ENCODE data around the gene SORCS1. TPM values are rescaled to one million over a fixed set of nuclear protein-coding genes. Genes with fewer than 3 reads are reported as not detected.

The SORCS1 gene
- total RNA-seq, 2 donors from 2014 or later = not detected

GRCh38 chr10:106816318-106817085 lies 348.0 kb downstream of the SORCS1 start:
- DNase-seq (no peak), ATAC-seq (replicated peaks in 1 of 2) (no peak)
- Mint-ChIP-seq H3K27ac (no peak overlapping the region), H3K4me1 (ENCODE audit: low read depth) (no peaks in the 10 kb centered on the region), H3K4me3 (no peak overlapping the region), H3K9me3 (no peaks in the 10 kb centered on the region), H3K27me3 (ENCODE audit: low read depth) (no peaks in the 10 kb centered on the region), H3K36me3 (ENCODE audit: insufficient read depth in 2 of 2) (no peaks in the 10 kb centered on the region)

GRCh38 chr10:106815427-106816043 lies 349.0 kb downstream of the SORCS1 start:
- H3K36me3 Mint-ChIP-seq (ENCODE audit: insufficient read depth in 2 of 2) = no peaks in the 10 kb centered on the region
- no peak overlapping the region for H3K27ac Mint-ChIP-seq
- DNase-seq (no peak), ATAC-seq (replicated peaks in 1 of 2) (no peak)
- no peaks in the 10 kb centered on the region for H3K27me3 Mint-ChIP-seq (ENCODE audit: low read depth)
- H3K4me1 Mint-ChIP-seq (ENCODE audit: low read depth) = no peaks in the 10 kb centered on the region
- H3K4me3 Mint-ChIP-seq = no peak overlapping the region
- H3K9me3 Mint-ChIP-seq = no peaks in the 10 kb centered on the region

DNA sequence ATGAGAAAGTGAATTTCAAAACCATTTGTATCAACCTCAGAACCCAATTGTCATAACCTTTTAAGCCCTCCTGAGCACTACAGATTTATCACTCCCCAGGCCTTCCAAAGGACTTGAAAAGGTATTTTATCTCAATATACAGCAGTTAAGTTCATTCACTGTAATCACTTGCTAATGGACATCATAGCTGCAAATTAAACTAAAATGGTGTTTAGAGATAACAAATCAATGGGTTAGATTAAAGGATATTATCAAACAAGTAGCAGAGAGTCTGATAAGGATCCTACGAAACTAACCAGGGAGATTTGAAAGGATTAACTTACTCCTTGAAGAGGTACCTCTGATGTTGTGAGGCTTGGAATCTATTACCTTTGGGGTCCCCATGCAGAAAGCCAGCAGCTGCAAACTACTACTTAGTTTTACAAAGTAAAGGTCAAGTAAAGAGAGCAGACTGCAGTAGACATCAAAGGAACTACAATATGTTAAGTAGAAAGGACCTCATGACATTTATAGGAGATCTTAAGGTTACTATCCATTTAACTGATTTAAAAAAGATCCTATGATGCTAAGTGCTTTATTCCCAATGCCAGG lies 359.4 kb downstream of the SORCS1 start:
- Mint-ChIP-seq H3K9me3 (peaks cover 4% of the 10 kb centered on the region in 2 donors), H3K36me3 (ENCODE audit: insufficient read depth in 2 of 2) (peaks cover 0 to 2% of the 10 kb centered on the region in 2 donors), H3K4me1 (ENCODE audit: low read depth) (no peaks in the 10 kb centered on the region), H3K4me3 (no peak overlapping the region), H3K27ac (no peak overlapping the region), H3K27me3 (ENCODE audit: low read depth) (no peaks in the 10 kb centered on the region)
- ATAC-seq (replicated peaks in 1 of 2) (no peak), DNase-seq (no peak)

GRCh38 chr10:106802949-106803348 lies 361.6 kb downstream of the SORCS1 start:
- Mint-ChIP-seq H3K36me3 (ENCODE audit: insufficient read depth in 2 of 2) (peaks cover 0 to 2% of the 10 kb centered on the region in 2 donors), H3K9me3 (peaks cover 2 to 6% of the 10 kb centered on the region in 2 donors), H3K27me3 (ENCODE audit: low read depth) (no peaks in the 10 kb centered on the region), H3K4me1 (ENCODE audit: low read depth) (no peaks in the 10 kb centered on the region), H3K27ac (no peak overlapping the region), H3K4me3 (no peak overlapping the region)
- ATAC-seq (replicated peaks in 1 of 2) (no peak), DNase-seq (no peak)

- ATAC-seq (replicated peaks in 1 of 2) (no peak), DNase-seq (no peak)
- Mint-ChIP-seq H3K36me3 (ENCODE audit: insufficient read depth in 2 of 2) (peaks cover 0 to 2% of the 10 kb centered on the region in 2 donors), H3K9me3 (peaks cover 2 to 6% of the 10 kb centered on the region in 2 donors), H3K4me3 (no peak overlapping the region), H3K27me3 (ENCODE audit: low read depth) (no peaks in the 10 kb centered on the region), H3K27ac (no peak overlapping the region), H3K4me1 (ENCODE audit: low read depth) (no peaks in the 10 kb centered on the region)
Observed at GRCh38 chr10:106799776-106800175, 364.7 kb downstream of the SORCS1 start.

DNA sequence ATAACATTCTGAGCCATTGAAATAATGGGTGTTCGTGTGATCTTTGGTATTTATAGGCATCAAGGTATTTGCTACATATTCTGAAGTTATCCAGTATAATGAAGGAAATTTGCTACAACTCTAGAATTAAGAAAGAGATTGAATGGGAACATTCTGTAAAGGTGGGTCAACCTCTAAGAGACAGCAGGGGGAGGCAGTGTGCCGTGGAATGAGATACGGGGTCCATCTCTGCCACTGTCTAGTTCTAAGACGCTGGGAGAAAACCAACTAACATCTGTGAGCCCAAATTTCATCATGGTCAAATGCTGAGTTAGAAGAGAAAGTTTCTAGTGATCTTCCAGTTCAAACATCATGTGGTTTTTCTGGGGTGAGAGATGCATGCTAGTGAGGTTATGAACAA lies 368.9 kb downstream of the SORCS1 start:
- no peak for ATAC-seq (replicated peaks in 1 of 2)
- Mint-ChIP-seq H3K27me3 (ENCODE audit: low read depth) (no peaks in the 10 kb centered on the region), H3K4me3 (no peak overlapping the region), H3K9me3 (peaks cover 0 to 2% of the 10 kb centered on the region in 2 donors), H3K36me3 (ENCODE audit: insufficient read depth in 2 of 2) (no peaks in the 10 kb centered on the region), H3K27ac (no peak overlapping the region), H3K4me1 (ENCODE audit: low read depth) (no peaks in the 10 kb centered on the region)
- DNase-seq = peak in 1 of 2 donors; percentile 2

GRCh38 chr10:106793617-106794016 lies 370.9 kb downstream of the SORCS1 start:
- H3K27ac Mint-ChIP-seq = no peak overlapping the region
- no peak overlapping the region for H3K4me3 Mint-ChIP-seq
- ATAC-seq (replicated peaks in 1 of 2) = no peak
- no peaks in the 10 kb centered on the region for H3K27me3 Mint-ChIP-seq (ENCODE audit: low read depth)
- H3K4me1 Mint-ChIP-seq (ENCODE audit: low read depth) = no peaks in the 10 kb centered on the region
- no peaks in the 10 kb centered on the region for H3K36me3 Mint-ChIP-seq (ENCODE audit: insufficient read depth in 2 of 2)
- H3K9me3 Mint-ChIP-seq = peaks cover 0 to 6% of the 10 kb centered on the region in 2 donors
- DNase-seq = no peak

DNA sequence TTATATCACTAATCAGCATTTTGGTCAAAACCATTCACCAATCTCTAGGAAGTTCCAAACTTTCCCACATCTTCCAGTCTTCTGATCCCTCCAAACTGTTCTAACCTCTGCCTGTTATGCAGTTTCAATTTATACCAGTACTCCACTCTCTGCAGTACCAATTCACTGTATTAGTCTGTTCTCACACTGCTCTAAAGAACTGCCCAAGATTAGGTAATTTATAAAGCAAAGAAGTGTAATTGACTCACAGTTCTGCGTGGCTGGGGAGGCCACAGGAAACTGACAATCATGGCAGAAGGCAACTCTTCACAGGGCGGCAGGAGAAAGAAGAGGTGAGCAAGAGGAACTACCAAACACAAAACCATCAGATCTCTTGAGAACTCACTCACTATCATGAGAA lies 374.9 kb downstream of the SORCS1 start:
- no peak overlapping the region for H3K4me3 Mint-ChIP-seq
- DNase-seq (no peak), ATAC-seq (replicated peaks in 1 of 2) (no peak)
- peaks cover 0 to 4% of the 10 kb centered on the region in 2 donors for H3K9me3 Mint-ChIP-seq
- no peak overlapping the region for H3K27ac Mint-ChIP-seq
- no peaks in the 10 kb centered on the region for H3K36me3 Mint-ChIP-seq (ENCODE audit: insufficient read depth in 2 of 2)
- H3K27me3 Mint-ChIP-seq (ENCODE audit: low read depth) = no peaks in the 10 kb centered on the region
- no peaks in the 10 kb centered on the region for H3K4me1 Mint-ChIP-seq (ENCODE audit: low read depth)

DNA sequence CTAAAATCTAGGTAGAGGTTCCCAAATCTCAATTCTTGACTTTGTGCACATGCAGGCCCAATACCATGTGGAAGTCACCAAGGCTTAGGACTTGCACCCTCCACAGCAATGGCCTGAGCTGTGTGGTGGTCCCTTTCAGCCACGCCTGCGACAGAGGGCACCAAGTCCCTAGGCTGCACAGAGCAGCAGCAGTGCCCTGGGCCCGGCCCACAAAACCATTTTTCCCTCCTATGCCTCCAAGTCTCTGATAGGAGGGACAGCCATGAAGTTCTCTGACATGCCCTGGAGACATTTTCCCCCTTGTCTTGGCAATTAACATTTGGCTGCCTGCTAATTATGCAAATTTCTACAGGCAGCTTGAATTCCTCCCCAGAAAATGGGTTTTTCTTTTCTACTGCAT lies 375.5 kb downstream of the SORCS1 start:
- H3K36me3 Mint-ChIP-seq (ENCODE audit: insufficient read depth in 2 of 2) = no peaks in the 10 kb centered on the region

GRCh38 chr10:106785528-106785927 lies 379.0 kb downstream of the SORCS1 start:
- peaks cover 2 to 4% of the 10 kb centered on the region in 2 donors for H3K9me3 Mint-ChIP-seq
- ATAC-seq (replicated peaks in 1 of 2) = no peak
- H3K36me3 Mint-ChIP-seq (ENCODE audit: insufficient read depth in 2 of 2) = no peaks in the 10 kb centered on the region
- no peak overlapping the region for H3K27ac Mint-ChIP-seq
- no peaks in the 10 kb centered on the region for H3K27me3 Mint-ChIP-seq (ENCODE audit: low read depth)
- H3K4me1 Mint-ChIP-seq (ENCODE audit: low read depth) = no peaks in the 10 kb centered on the region
- H3K4me3 Mint-ChIP-seq = no peak overlapping the region
- DNase-seq = no peak

More for the DNA sequence above, 375.5 kb downstream of the SORCS1 start:
- Mint-ChIP-seq H3K9me3 (peaks cover 2 to 4% of the 10 kb centered on the region in 2 donors), H3K4me1 (ENCODE audit: low read depth) (no peaks in the 10 kb centered on the region), H3K4me3 (no peak overlapping the region), H3K27me3 (ENCODE audit: low read depth) (no peaks in the 10 kb centered on the region), H3K27ac (no peak overlapping the region)
- DNase-seq = no peak
- no peak for ATAC-seq (replicated peaks in 1 of 2)

GRCh38 chr10:106780632-106781031 lies 383.9 kb downstream of the SORCS1 start:
- H3K4me3 Mint-ChIP-seq = no peak overlapping the region
- DNase-seq (no peak), ATAC-seq (replicated peaks in 1 of 2) (no peak)
- no peaks in the 10 kb centered on the region for H3K4me1 Mint-ChIP-seq (ENCODE audit: low read depth)
- no peaks in the 10 kb centered on the region for H3K36me3 Mint-ChIP-seq (ENCODE audit: insufficient read depth in 2 of 2)
- H3K27me3 Mint-ChIP-seq (ENCODE audit: low read depth) = no peaks in the 10 kb centered on the region
- peaks cover 0 to 2% of the 10 kb centered on the region in 2 donors for H3K9me3 Mint-ChIP-seq
- no peak overlapping the region for H3K27ac Mint-ChIP-seq

GRCh38 chr10:106777841-106778240 lies 386.7 kb downstream of the SORCS1 start:
- Mint-ChIP-seq H3K36me3 (ENCODE audit: insufficient read depth in 2 of 2) (no peaks in the 10 kb centered on the region), H3K4me3 (no peak overlapping the region), H3K27me3 (ENCODE audit: low read depth) (no peaks in the 10 kb centered on the region), H3K9me3 (no peaks in the 10 kb centered on the region), H3K4me1 (ENCODE audit: low read depth) (no peaks in the 10 kb centered on the region), H3K27ac (no peak overlapping the region)
- ATAC-seq (replicated peaks in 1 of 2) (no peak), DNase-seq (no peak)

DNA sequence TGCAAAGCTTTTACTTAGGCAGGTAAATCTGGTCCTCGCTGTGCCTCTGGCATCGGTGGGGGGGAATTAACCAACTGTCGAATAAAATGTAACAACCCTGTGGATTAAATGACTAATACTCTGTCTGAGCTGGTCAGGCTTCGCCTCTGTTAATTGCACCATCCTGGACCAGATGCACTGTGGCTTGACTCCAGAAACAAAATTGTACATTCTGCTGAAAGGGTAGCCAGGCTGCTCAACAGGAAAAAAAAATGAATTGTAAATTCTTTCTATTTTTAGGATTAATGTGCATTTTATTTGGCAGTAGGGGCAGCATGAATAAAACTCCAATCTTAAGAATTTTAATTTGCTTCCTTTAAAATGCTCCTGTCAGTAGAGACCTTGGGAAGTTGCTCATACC lies 389.4 kb downstream of the SORCS1 start:
- Mint-ChIP-seq H3K4me1 (ENCODE audit: low read depth) (no peaks in the 10 kb centered on the region), H3K9me3 (no peaks in the 10 kb centered on the region), H3K27me3 (ENCODE audit: low read depth) (no peaks in the 10 kb centered on the region), H3K36me3 (ENCODE audit: insufficient read depth in 2 of 2) (no peaks in the 10 kb centered on the region), H3K27ac (no peak overlapping the region), H3K4me3 (no peak overlapping the region)
- no peak for DNase-seq
- ATAC-seq (replicated peaks in 1 of 2) = no peak
